Measurements from ENCODE around the gene SPATA2.

GRCh38 chr20:49896204-49896603 lies 19.1 kb downstream of the SPATA2 start:
- no peak for TF ChIP-seq CTCF (IDR thresholded peaks at IDR 0.05)
- no peak for TF ChIP-seq EZH2 (IDR thresholded peaks at IDR 0.05)
- no peak for TF ChIP-seq EZH2phosphoT487 (IDR thresholded peaks at IDR 0.05)
